GM21528 (cell line): ENCODE measurements around the gene SCGN.

ENCODE experiments used
- ATAC-seq: cut with Tn5 transposase; IDR thresholded peaks from one replicate; pipeline ENCODE4 v1.9.1; 2021; ENCODE audit warnings: mild to moderate bottlenecking, moderate library complexity; ENCODE audit not compliant: unreplicated experiment, low FRiP score

The SCGN gene

GRCh38 chr6:25639653-25640052, 12.4 kb upstream of the SCGN start:
- ATAC-seq = no peak

DNA sequence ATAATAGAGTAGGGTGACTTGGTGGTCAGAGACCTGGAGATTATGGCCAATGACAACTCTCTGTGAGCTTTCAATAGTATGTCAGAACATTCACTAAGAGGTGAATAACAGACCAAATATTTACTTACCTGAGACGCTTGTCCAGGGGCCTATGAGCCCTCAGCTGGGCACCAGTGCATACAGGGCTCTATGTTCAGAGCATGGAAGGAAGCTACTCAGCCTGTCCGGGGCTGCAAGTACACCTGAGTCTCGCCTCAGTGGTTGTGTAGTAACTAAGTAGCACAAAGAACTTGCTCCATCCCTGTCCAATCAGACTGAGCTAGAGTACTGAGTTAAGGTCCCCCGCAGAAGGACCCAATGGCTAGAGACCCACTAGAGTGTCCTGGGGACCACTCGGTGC, 11.6 kb upstream of the SCGN start:
- ATAC-seq = no peak

DNA sequence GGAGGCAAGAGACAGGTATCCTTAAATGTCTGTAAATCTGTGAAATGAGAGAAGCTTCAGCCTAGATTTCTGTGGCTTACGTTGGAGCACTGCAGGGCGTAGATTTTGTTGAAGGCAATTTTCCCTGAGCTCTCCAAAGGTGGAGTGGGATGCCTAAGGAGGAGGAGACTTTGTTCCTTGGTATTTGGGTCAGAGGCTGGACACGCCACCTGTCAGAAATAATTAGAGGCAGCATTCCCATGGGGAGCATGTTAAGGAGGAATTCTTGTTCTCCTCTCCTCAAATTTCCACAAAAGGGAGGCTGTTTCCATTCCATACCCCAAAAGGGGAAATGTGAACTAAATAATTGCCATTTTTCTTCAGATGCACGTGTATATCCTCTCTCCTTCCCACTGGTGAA, 11.1 kb upstream of the SCGN start:
- no peak for ATAC-seq

DNA sequence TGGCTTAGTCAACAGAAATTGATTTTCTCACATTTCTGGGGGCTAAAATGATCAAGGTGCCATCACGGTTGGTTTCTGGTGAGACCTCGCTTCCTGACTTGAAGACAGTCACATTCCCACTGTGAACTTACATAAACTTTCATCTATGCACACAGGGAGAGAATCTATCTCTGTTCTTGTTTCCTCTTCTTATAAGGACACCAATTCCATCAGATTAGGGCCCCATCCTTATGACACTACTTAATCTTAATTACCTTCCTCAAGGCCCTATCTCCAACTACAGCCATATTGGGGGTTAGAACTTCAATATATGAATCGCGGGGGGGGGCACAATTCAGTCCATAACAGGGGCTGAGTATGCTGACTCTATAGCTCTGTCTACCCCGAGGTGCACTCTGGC, 10.6 kb upstream of the SCGN start:
- no peak for ATAC-seq

DNA sequence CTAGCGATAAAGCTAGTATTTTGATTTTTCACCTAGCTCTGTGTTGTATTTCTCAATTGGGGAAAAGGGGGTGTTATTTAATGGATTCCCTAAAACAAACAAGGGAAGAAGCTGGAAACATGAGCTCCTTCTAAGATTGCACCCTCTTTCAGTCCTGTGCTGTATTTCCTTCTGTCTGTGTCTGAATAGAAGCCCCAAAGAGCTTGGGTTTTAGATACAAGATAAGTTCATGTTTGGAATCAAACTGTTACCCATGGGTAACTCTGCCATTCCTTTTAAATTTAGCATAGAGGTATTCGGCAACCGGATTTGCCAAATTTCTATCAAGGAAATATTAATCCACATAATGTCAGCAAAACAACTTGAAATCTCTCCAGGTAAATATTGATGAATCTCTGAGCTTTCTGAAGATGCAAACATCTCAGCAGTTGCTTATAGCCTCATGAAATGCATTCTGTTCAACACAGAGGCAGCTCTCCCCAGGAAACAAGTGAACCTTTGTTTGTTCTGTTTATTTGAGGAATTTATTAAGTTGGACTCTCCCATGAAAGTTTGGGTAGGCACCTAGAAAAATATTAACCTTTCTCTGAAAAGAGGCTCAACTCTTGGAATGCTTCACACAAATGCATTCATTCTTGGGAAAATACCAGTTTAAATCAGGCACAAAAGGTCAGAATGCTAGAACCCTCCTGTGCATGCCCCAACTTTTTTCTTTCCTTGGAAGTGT, 9.9 kb upstream of the SCGN start:
- ATAC-seq = no peak

GRCh38 chr6:25642667-25643328, 9.2 kb upstream of the SCGN start:
- no peak for ATAC-seq

- no peak for ATAC-seq
Measured at GRCh38 chr6:25645916-25646315, 6.1 kb upstream of the SCGN start.

DNA sequence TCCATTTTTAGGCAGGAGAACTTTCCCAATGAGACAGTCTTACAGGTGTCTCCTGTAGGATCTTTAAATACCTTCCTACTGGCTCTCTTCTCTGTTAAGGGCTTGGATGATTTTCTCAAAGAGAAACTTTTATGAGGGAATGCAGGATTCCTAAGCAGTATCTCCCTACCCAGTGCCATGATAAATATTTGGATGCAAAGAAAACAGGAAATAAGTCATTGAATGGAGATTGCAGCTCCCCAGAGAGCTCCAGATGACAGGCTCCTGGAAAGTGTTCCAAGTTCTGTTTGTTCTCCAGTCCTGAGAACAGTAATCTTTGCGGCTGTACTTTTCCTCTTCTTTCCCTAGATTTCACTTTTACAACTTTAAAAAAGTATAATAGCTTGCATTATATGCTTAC, 2.4 kb upstream of the SCGN start:
- ATAC-seq = no peak

- ATAC-seq = no peak
Measured at GRCh38 chr6:25655723-25656122, 3.7 kb downstream of the SCGN start.

- ATAC-seq = no peak
Measured at GRCh38 chr6:25659633-25660368, 7.8 kb downstream of the SCGN start.

DNA sequence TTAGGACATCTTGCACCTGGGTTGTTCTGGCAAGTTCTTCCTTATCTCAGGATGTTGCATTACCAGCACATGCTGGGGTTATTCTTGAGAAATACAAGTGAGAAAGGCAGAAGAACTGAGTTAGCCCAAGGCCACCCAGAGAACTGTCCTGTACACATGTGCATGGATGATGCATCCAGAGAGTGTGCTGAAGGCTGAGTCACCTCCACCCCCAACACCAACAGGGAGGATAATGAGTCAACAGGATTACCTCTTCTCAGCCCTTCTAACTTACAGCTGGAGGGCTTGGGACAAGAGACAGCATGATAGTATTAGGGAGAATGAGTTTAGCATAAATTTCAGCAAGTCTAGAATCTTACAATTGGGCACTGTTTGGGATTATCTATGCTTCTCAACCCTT, 8.5 kb downstream of the SCGN start:
- ATAC-seq = no peak

GRCh38 chr6:25661129-25661779, 9.2 kb downstream of the SCGN start:
- ATAC-seq = no peak

GRCh38 chr6:25665455-25665854, 13.4 kb downstream of the SCGN start:
- ATAC-seq = no peak

DNA sequence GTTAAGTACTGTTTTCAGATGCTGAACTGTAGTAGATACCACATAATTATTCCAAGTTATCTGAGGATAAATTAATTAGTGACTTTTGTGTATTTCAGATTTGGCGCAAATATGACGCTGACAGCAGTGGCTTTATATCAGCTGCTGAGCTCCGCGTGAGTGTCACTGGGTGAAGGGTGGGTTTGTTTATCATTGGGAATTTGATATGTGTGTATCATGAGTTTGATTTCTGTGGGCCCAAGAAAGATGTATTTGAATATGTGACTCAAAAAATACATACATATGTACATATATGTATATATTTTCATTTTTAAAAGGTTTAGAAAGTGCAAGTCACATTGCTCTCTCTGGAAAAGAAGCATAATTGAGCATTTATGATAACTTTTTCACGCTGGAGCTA, 17.4 kb downstream of the SCGN start:
- no peak for ATAC-seq

DNA sequence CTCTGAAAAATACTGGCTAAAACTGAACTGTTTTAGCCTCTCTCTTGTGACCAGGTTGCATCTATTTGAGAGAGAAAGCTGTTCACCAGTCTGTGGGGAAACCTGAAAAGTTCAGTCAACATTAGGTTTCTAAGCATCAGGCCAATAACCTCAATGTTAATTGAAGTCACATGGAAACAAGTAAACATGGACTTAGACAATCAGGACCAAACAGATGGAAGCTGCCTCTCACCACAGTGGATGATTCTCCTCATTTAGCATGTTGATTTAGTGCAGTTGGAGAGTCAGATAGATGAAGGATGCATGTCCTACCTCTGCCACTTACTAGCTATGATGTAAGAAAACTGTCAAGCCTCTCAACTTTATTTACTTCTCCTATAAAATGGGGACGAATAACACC, 18.2 kb downstream of the SCGN start:
- no peak for ATAC-seq

GRCh38 chr6:25670793-25671513, 18.9 kb downstream of the SCGN start:
- ATAC-seq = no peak

- ATAC-seq = no peak
Measured at GRCh38 chr6:25671652-25672051, 19.6 kb downstream of the SCGN start.

DNA sequence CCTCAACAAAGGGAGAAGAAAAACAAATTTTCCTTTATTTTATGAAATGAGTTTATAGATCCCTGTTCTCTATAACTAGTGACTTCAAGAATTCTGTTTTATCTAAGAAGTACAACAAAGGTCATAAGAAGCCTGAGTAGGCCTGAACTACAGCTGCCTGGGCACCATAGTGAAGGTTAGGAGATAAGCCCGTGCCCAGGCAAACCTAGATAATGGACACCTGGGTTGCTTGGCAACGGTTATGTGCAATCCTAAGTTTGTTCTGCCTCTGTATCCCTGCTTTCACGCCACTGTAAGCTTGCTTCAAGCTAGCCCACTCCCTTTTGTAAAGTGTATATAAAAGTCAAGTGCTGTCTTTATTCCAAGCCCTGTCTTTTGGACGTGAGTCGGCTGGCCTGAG, 23.2 kb downstream of the SCGN start:
- no peak for ATAC-seq

DNA sequence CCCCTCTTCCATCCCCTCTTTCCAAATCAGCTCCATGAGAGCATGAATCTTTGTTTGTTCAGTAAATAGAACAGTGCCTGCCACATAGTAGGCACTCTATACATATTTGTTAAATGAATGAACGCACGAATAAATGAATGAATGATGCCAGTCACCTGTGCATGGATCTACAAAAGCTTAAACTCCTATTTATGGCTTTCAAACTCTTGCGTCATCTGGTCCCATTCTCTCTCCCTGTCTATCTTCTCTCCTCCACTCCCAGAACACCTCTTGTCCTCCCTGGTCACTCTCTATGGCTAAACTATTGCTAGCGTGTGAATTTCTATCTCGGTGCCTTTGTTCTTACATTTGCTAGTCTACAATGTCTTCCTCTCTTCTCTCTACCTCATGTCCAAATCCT, 24.8 kb downstream of the SCGN start:
- ATAC-seq = no peak

DNA sequence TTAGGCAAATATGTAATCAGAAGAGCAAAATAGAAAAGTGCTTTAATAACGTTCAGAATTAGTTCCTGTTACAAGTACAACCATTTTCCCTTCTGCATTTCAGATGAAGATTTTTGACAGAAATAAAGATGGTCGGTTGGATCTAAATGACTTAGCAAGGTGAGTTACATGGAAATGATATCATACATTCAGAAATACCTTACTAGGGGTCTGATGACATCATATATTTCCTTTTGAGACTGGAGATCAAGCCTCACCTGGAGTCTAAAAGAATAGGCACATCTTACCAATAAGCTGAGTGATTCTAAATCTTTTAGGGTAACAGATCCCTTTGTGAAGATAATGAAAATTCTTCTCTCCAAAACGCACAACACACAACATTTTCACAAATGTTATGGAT, 29.8 kb downstream of the SCGN start:
- ATAC-seq = no peak

DNA sequence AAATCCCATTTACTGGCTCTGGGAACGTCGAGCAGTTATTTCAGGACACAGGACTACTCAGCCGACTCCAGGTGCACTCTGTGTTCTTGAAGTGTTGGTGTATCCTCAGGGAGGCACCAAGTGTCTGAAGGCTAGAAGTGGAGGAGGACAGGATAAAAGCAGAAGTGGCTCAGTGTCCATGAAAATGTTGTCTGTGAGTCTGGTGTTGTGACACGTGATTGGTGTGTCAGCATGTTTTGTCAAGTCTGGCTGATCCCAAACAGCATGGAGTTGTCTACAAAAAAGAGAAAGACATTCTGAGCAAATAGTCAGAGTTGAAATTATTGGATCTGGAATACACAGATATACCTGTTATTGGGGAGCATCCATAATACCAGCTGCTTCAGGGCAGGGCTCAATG, 30.3 kb downstream of the SCGN start:
- no peak for ATAC-seq
